ENCODE results near the gene TSPAN9. TPM values are rescaled to one million over a fixed set of nuclear protein-coding genes. Genes with fewer than 3 reads are reported as not detected.

Gene TSPAN9
- total and polyA plus RNA-seq, 4 donors = 7.1 to 50.6 (median 35.5) TPM

- Histone ChIP-seq H3K4me1 (ENCODE audit: control insufficient read depth in 1 of 2, insufficient read depth in 2 of 2, low read length in 2 of 2) (no peaks in the 10 kb centered on the region), H3K27me3 (ENCODE audit: control insufficient read depth in 1 of 2, insufficient read depth in 2 of 2, low read length in 1 of 2) (no peaks in the 10 kb centered on the region), H3K36me3 (ENCODE audit: control insufficient read depth in 1 of 2, insufficient read depth in 2 of 2, low read length in 1 of 2) (no peaks in the 10 kb centered on the region), H3K9me3 (ENCODE audit: control insufficient read depth, low read length) (no peaks in the 10 kb centered on the region), H3K27ac (ENCODE audit: low read depth in 1 of 2, low read length in 2 of 2) (no peak overlapping the region), H3K4me3 (ENCODE audit: low read length in 2 of 2) (no peak overlapping the region)
- peak in 1 of 2 donors; percentile 75 for DNase-seq
- intact Hi-C loops (cut with DNase I) = no loop called here
- ATAC-seq (ENCODE audit: low FRiP score) = no peak
- 78 to 81% methylated on average over 22 of the region's 22 CpGs for WGBS, 2 donors
These were observed 91.3 kb downstream of the TSPAN9 start for GRCh38 chr12:3168223-3169221.

GRCh38 chr12:3170423-3171194 is 93.4 kb downstream of the TSPAN9 start:
- Histone ChIP-seq H3K4me3 (ENCODE audit: low read length in 2 of 2) (no peak overlapping the region), H3K27ac (ENCODE audit: low read depth in 1 of 2, low read length in 2 of 2) (no peak overlapping the region), H3K9me3 (ENCODE audit: control insufficient read depth, low read length) (no peaks in the 10 kb centered on the region), H3K27me3 (ENCODE audit: control insufficient read depth in 1 of 2, insufficient read depth in 2 of 2, low read length in 1 of 2) (no peaks in the 10 kb centered on the region), H3K36me3 (ENCODE audit: control insufficient read depth in 1 of 2, insufficient read depth in 2 of 2, low read length in 1 of 2) (no peaks in the 10 kb centered on the region), H3K4me1 (ENCODE audit: control insufficient read depth in 1 of 2, insufficient read depth in 2 of 2, low read length in 2 of 2) (no peaks in the 10 kb centered on the region)
- no peak for ATAC-seq (ENCODE audit: low FRiP score)
- 75 to 79% methylated on average over 20 of the region's 20 CpGs for WGBS, 2 donors
- intact Hi-C loops (cut with DNase I) = no loop called here
- peak in 1 of 2 donors; percentile 34 for DNase-seq

GRCh38 chr12:3171195-3171591 is 94.0 kb downstream of the TSPAN9 start:
- no peak overlapping the region for H3K27ac ChIP-seq (ENCODE audit: low read depth in 1 of 2, low read length in 2 of 2)
- intact Hi-C loops (cut with DNase I) = no loop called here
- no peaks in the 10 kb centered on the region for H3K4me1 ChIP-seq (ENCODE audit: control insufficient read depth in 1 of 2, insufficient read depth in 2 of 2, low read length in 2 of 2)
- H3K9me3 ChIP-seq (ENCODE audit: control insufficient read depth, low read length) = no peaks in the 10 kb centered on the region
- no peak for DNase-seq
- no peaks in the 10 kb centered on the region for H3K27me3 ChIP-seq (ENCODE audit: control insufficient read depth in 1 of 2, insufficient read depth in 2 of 2, low read length in 1 of 2)
- no peak for ATAC-seq (ENCODE audit: low FRiP score)
- WGBS, 2 donors = 66 to 67% methylated on average over 4 of the region's 4 CpGs
- H3K36me3 ChIP-seq (ENCODE audit: control insufficient read depth in 1 of 2, insufficient read depth in 2 of 2, low read length in 1 of 2) = no peaks in the 10 kb centered on the region
- H3K4me3 ChIP-seq (ENCODE audit: low read length in 2 of 2) = no peak overlapping the region

- Histone ChIP-seq H3K4me1 (ENCODE audit: control insufficient read depth in 1 of 2, insufficient read depth in 2 of 2, low read length in 2 of 2) (no peaks in the 10 kb centered on the region), H3K27me3 (ENCODE audit: control insufficient read depth in 1 of 2, insufficient read depth in 2 of 2, low read length in 1 of 2) (no peaks in the 10 kb centered on the region), H3K27ac (ENCODE audit: low read depth in 1 of 2, low read length in 2 of 2) (no peak overlapping the region), H3K4me3 (ENCODE audit: low read length in 2 of 2) (no peak overlapping the region), H3K9me3 (ENCODE audit: control insufficient read depth, low read length) (no peaks in the 10 kb centered on the region), H3K36me3 (ENCODE audit: control insufficient read depth in 1 of 2, insufficient read depth in 2 of 2, low read length in 1 of 2) (no peaks in the 10 kb centered on the region)
- DNase-seq = peak in 1 of 2 donors; percentile 61
- intact Hi-C loops (cut with DNase I) = no loop called here
- ATAC-seq (ENCODE audit: low FRiP score) = no peak
- 89 to 90% methylated on average over 42 of the region's 42 CpGs for WGBS, 2 donors
These were observed 95.2 kb downstream of the TSPAN9 start for GRCh38 chr12:3172124-3173007.

GRCh38 chr12:3173008-3173553 is 95.9 kb downstream of the TSPAN9 start:
- no peaks in the 10 kb centered on the region for H3K36me3 ChIP-seq (ENCODE audit: control insufficient read depth in 1 of 2, insufficient read depth in 2 of 2, low read length in 1 of 2)
- H3K4me1 ChIP-seq (ENCODE audit: control insufficient read depth in 1 of 2, insufficient read depth in 2 of 2, low read length in 2 of 2) = no peaks in the 10 kb centered on the region
- intact Hi-C loops (cut with DNase I) = no loop called here
- no peak overlapping the region for H3K27ac ChIP-seq (ENCODE audit: low read depth in 1 of 2, low read length in 2 of 2)
- 95 to 97% methylated on average over 14 of the region's 14 CpGs for WGBS, 2 donors
- no peak for ATAC-seq (ENCODE audit: low FRiP score)
- no peaks in the 10 kb centered on the region for H3K9me3 ChIP-seq (ENCODE audit: control insufficient read depth, low read length)
- DNase-seq = peak; percentile 24 to 54
- no peaks in the 10 kb centered on the region for H3K27me3 ChIP-seq (ENCODE audit: control insufficient read depth in 1 of 2, insufficient read depth in 2 of 2, low read length in 1 of 2)
- no peak overlapping the region for H3K4me3 ChIP-seq (ENCODE audit: low read length in 2 of 2)

- DNase-seq (peak in 1 of 2 donors; percentile 3), ATAC-seq (ENCODE audit: low FRiP score) (no peak)
- no peak overlapping the region for H3K27ac ChIP-seq (ENCODE audit: low read depth in 1 of 2, low read length in 2 of 2)
- no peaks in the 10 kb centered on the region for H3K4me1 ChIP-seq (ENCODE audit: control insufficient read depth in 1 of 2, insufficient read depth in 2 of 2, low read length in 2 of 2)
- H3K4me3 ChIP-seq (ENCODE audit: low read length in 2 of 2) = no peak overlapping the region
- H3K36me3 ChIP-seq (ENCODE audit: control insufficient read depth in 1 of 2, insufficient read depth in 2 of 2, low read length in 1 of 2) = no peaks in the 10 kb centered on the region
- WGBS, 2 donors = 92 to 93% methylated on average over 5 of the region's 5 CpGs
- intact Hi-C loops (cut with DNase I) = no loop called here
- H3K9me3 ChIP-seq (ENCODE audit: control insufficient read depth, low read length) = no peaks in the 10 kb centered on the region
- no peaks in the 10 kb centered on the region for H3K27me3 ChIP-seq (ENCODE audit: control insufficient read depth in 1 of 2, insufficient read depth in 2 of 2, low read length in 1 of 2)
These were observed 96.7 kb downstream of the TSPAN9 start for GRCh38 chr12:3173912-3174311.

GRCh38 chr12:3175238-3175637 is 98.1 kb downstream of the TSPAN9 start:
- ATAC-seq (ENCODE audit: low FRiP score) = no peak
- Histone ChIP-seq H3K27ac (ENCODE audit: low read depth in 1 of 2, low read length in 2 of 2) (no peak overlapping the region), H3K4me1 (ENCODE audit: control insufficient read depth in 1 of 2, insufficient read depth in 2 of 2, low read length in 2 of 2) (no peaks in the 10 kb centered on the region)

GRCh38 chr12:3176754-3177153 is 99.6 kb downstream of the TSPAN9 start:
- H3K4me3 ChIP-seq (ENCODE audit: low read length in 2 of 2) = no peak overlapping the region
- DNase-seq (peak in 1 of 2 donors; percentile 21), ATAC-seq (ENCODE audit: low FRiP score) (no peak)
- no peaks in the 10 kb centered on the region for H3K27me3 ChIP-seq (ENCODE audit: control insufficient read depth in 1 of 2, insufficient read depth in 2 of 2, low read length in 1 of 2)
- no peaks in the 10 kb centered on the region for H3K9me3 ChIP-seq (ENCODE audit: control insufficient read depth, low read length)
- no peaks in the 10 kb centered on the region for H3K36me3 ChIP-seq (ENCODE audit: control insufficient read depth in 1 of 2, insufficient read depth in 2 of 2, low read length in 1 of 2)
- H3K4me1 ChIP-seq (ENCODE audit: control insufficient read depth in 1 of 2, insufficient read depth in 2 of 2, low read length in 2 of 2) = no peaks in the 10 kb centered on the region
- H3K27ac ChIP-seq (ENCODE audit: low read depth in 1 of 2, low read length in 2 of 2) = no peak overlapping the region
- WGBS, 2 donors = 94 to 95% methylated on average over 9 of the region's 9 CpGs
- intact Hi-C loops (cut with DNase I) = no loop called here

More at GRCh38 chr12:3175238-3175637, 98.1 kb downstream of the TSPAN9 start:
- peak in 1 of 2 donors; percentile 24 for DNase-seq
- no peaks in the 10 kb centered on the region for H3K36me3 ChIP-seq (ENCODE audit: control insufficient read depth in 1 of 2, insufficient read depth in 2 of 2, low read length in 1 of 2)
- no peak overlapping the region for H3K4me3 ChIP-seq (ENCODE audit: low read length in 2 of 2)
- intact Hi-C loops (cut with DNase I) = no loop called here
- 85 to 92% methylated on average over 10 of the region's 10 CpGs for WGBS, 2 donors
- no peaks in the 10 kb centered on the region for H3K9me3 ChIP-seq (ENCODE audit: control insufficient read depth, low read length)
- no peaks in the 10 kb centered on the region for H3K27me3 ChIP-seq (ENCODE audit: control insufficient read depth in 1 of 2, insufficient read depth in 2 of 2, low read length in 1 of 2)

Data from aorta (tissue), 5 donors.